Limb (tissue), 2 donors: ENCODE data around the gene CLTC.

ENCODE experiments used
- DNase-seq, 2 donors: peaks; one replicate each; pipeline ENCODE4 v3.0.0-alpha.2; 2016; ENCODE audit errors: extremely low spot score in 2 of 2

CLTC gene

GRCh38 chr17:59723041-59723440, 103.3 kb downstream of the CLTC start:
- DNase-seq, result no peak

GRCh38 chr17:59723607-59724006, 103.9 kb downstream of the CLTC start:
- DNase-seq, result no peak

- no peak for DNase-seq
Measured at GRCh38 chr17:59725691-59726090, 106.0 kb downstream of the CLTC start.

- no peak for DNase-seq
Measured at GRCh38 chr17:59727817-59728533, 108.3 kb downstream of the CLTC start.

- no peak for DNase-seq
Measured at GRCh38 chr17:59730268-59730834, 110.7 kb downstream of the CLTC start.

- no peak for DNase-seq
Measured at GRCh38 chr17:59733697-59734096, 114.0 kb downstream of the CLTC start.

- no peak for DNase-seq
Measured at GRCh38 chr17:59734226-59734625, 114.5 kb downstream of the CLTC start.

GRCh38 chr17:59737324-59737723, 117.6 kb downstream of the CLTC start:
- DNase-seq, result no peak

GRCh38 chr17:59743842-59744241, 124.1 kb downstream of the CLTC start:
- no peak for DNase-seq

GRCh38 chr17:59745040-59745439, 125.3 kb downstream of the CLTC start:
- DNase-seq, result no peak
